ENCODE measurements around the gene ARSJ. TPM values are rescaled to one million over a fixed set of nuclear protein-coding genes. Genes with fewer than 3 reads are reported as not detected.

ARSJ gene
- total and polyA plus RNA-seq, 2 of the 8 experiments (the other 6 are each of a cell fraction or from before 2014, with no cell fraction given), result 1.4 to 6.3 TPM

GRCh38 chr4:113993887-113994286 is 14.4 kb upstream of the ARSJ start:
- Histone ChIP-seq H4K8ac (ENCODE audit: extremely low read depth, insufficient read depth, low read length) (no peak overlapping the region), H3K27ac (ENCODE audit: low read depth, low read length) (no peak overlapping the region), H3K14ac (ENCODE audit: insufficient read length) (no peak overlapping the region), H3K4me1 (replicated peaks in 1 of 4; ENCODE audit: control insufficient read depth in 3 of 4, insufficient read depth in 4 of 4, low read length in 3 of 4) (peaks cover 2 to 5% (median 3%) of the 10 kb centered on the region in 4 experiments; a peak in 3 of 7 replicates), H3K9ac (replicated peaks in 1 of 4; ENCODE audit: extremely low read depth in 1 of 4, low read depth in 3 of 4, low read length in 3 of 4) (no peak overlapping the region), H4K91ac (replicated peaks; ENCODE audit: insufficient read length, low read length) (no peak overlapping the region), H3K27me3 (replicated peaks in 1 of 4; ENCODE audit: control insufficient read depth in 3 of 4, extremely low read depth in 1 of 4, insufficient read depth in 3 of 4, low read length in 3 of 4) (no peaks in the 10 kb centered on the region), H3K23ac (ENCODE audit: insufficient read length) (no peak overlapping the region), H4K20me1 (replicated peaks in 1 of 2; ENCODE audit: control insufficient read depth in 1 of 2, insufficient read depth in 2 of 2, low read length in 2 of 2) (no peaks in the 10 kb centered on the region), H3K56ac (replicated peaks; ENCODE audit: insufficient read length, low read depth, low read length) (no peak overlapping the region), H2BK20ac (ENCODE audit: low read length) (no peak overlapping the region), H2BK12ac (ENCODE audit: low read depth, low read length) (no peak overlapping the region), H4K5ac (ENCODE audit: insufficient read length, low read depth, low read length) (no peak overlapping the region), H3K9me3 (ENCODE audit: insufficient read depth in 2 of 2, low read depth in 1 of 2, low read length in 1 of 2) (no peaks in the 10 kb centered on the region), H2BK120ac (replicated peaks; ENCODE audit: low read depth, low read length) (no peak overlapping the region), H2BK15ac (ENCODE audit: low read length) (no peak overlapping the region), H3K79me1 (ENCODE audit: low read depth, low read length) (no peaks in the 10 kb centered on the region), H3K4me2 (ENCODE audit: insufficient read depth in 1 of 2, low read depth in 2 of 2, low read length in 2 of 2) (no peak overlapping the region), H3K79me2 (ENCODE audit: control insufficient read depth in 1 of 2, insufficient read depth in 2 of 2, low read length in 2 of 2) (no peaks in the 10 kb centered on the region), H3K36me3 (ENCODE audit: control insufficient read depth in 2 of 4, insufficient read depth in 4 of 4, low read length in 3 of 4) (no peaks in the 10 kb centered on the region), H2AFZ (ENCODE audit: low read length) (no peak overlapping the region), H3K4ac (replicated peaks; ENCODE audit: insufficient read length, low read depth, low read length) (no peak overlapping the region), H3K18ac (ENCODE audit: extremely low read depth, low read length) (no peak overlapping the region), H2AK5ac (ENCODE audit: low read depth, low read length) (no peak overlapping the region), H2BK5ac (ENCODE audit: low read depth, low read length) (no peak overlapping the region), H3K4me3 (ENCODE audit: extremely low read depth in 1 of 4, insufficient read depth in 2 of 4, low read depth in 3 of 4, low read length in 4 of 4) (no peak overlapping the region), H3K23me2 (ENCODE audit: low read depth, low read length) (no peaks in the 10 kb centered on the region)
- ChIA-PET POLR2A (ENCODE audit: partially characterized antibody) (no interaction called here), CTCF (ENCODE audit: partially characterized antibody) (no interaction called here)
- FAIRE-seq, result no peak
- no peak for DNase-seq (ENCODE audit: low read depth in 1 of 2, low spot score in 2 of 2)
- TF ChIP-seq CHD2 (IDR thresholded peaks at IDR 0.05; ENCODE audit: low read length) (no peak), SAP30 (IDR thresholded peaks at IDR 0.05; ENCODE audit: insufficient read depth, insufficient replicate concordance, low read length) (no peak), POLR2A (IDR thresholded peaks at IDR 0.05; ENCODE audit: control extremely low read depth in 1 of 2, low read depth in 2 of 2, low read length in 2 of 2) (no peak), E2F6 (IDR thresholded peaks at IDR 0.05) (no peak), SIX5 (IDR thresholded peaks at IDR 0.05; ENCODE audit: low read depth, low read length) (no peak), TEAD4 (IDR thresholded peaks at IDR 0.05; ENCODE audit: low read depth, low read length) (no peak), ASH2L (IDR thresholded peaks at IDR 0.05; ENCODE audit: low read length) (no peak), FOSL1 (IDR thresholded peaks at IDR 0.05; ENCODE audit: insufficient read depth, low read depth, low read length) (no peak), RNF2 (IDR thresholded peaks at IDR 0.05; ENCODE audit: borderline replicate concordance, low read depth, low read length, missing control alignments, poor library complexity, severe bottlenecking) (no peak), YY1 (IDR thresholded peaks at IDR 0.05; ENCODE audit: low read depth, low read length) (no peak), POU5F1 (IDR thresholded peaks at IDR 0.05; ENCODE audit: low read depth, low read length) (no peak), CTBP2 (IDR thresholded peaks at IDR 0.05; ENCODE audit: borderline replicate concordance, insufficient read depth, insufficient read length, low read length) (no peak), PHF8 (conservative IDR thresholded peaks at IDR 0.05; ENCODE audit: low read depth, low read length) (no peak), BRCA1 (IDR thresholded peaks at IDR 0.05; ENCODE audit: low read depth, low read length) (no peak)

All from H1 (cell line).